C4-2B (cell line): Measurements from ENCODE around the gene HIPK4.

Source experiments
- CTCF ChIP-seq: fragments of 450-650 bp; conservative IDR thresholded peaks from 2 replicates; pipeline ENCODE4 v1.5.1; 2017; ENCODE audit warnings: mild to moderate bottlenecking
- ZFX ChIP-seq: fragments of 450-650 bp; IDR thresholded peaks from 2 replicates; pipeline ENCODE4 v1.6.1; 2017

- TF ChIP-seq CTCF (no peak), ZFX (no peak)
These were observed 50.8 kb downstream of the HIPK4 start for GRCh38 chr19:40339018-40339728.
